OCI-LY7 (cell line): ENCODE measurements around the gene TPGS1.

Experiments
- CTCF ChIP-seq: fragments of 200-600 bp; sonication (generic); conservative IDR thresholded peaks from 2 replicates; pipeline ENCODE4 v1.5.1; 2014; ENCODE audit warnings: mild to moderate bottlenecking, antibody characterized with exemption, low read length, moderate library complexity, mixed read lengths
- EZH2phosphoT487 ChIP-seq: fragments of 200-600 bp; sonication (generic); IDR thresholded peaks from 2 replicates; pipeline ENCODE4 v1.6.1; 2018; ENCODE audit warnings: low read depth, borderline replicate concordance, mild to moderate bottlenecking, mixed run types, antibody characterized with exemption, low read length, moderate library complexity, mixed read lengths

- TF ChIP-seq CTCF, result no peak
- no peak for TF ChIP-seq EZH2phosphoT487
Observed at GRCh38 chr19:507286-508203, at the start of gene TPGS1.
